ENCODE measurements around the gene CTDSPL.
"Not testable (repeated sequence)": the region's sequence is repeated elsewhere in the genome, so short reads cannot be mapped to it uniquely, and the experiment has no call there.

Gene CTDSPL

GRCh38 chr3:37974121-37975083 is 112.7 kb downstream of the CTDSPL start:
- H3K4me3 ChIP-seq, result no peak overlapping the region
- H3K27ac ChIP-seq, result no peak overlapping the region

- Histone ChIP-seq H3K27ac (no peak overlapping the region), H3K4me3 (no peak overlapping the region)
Observed at GRCh38 chr3:37979541-37980461, 118.1 kb downstream of the CTDSPL start.

- no peak overlapping the region for H3K4me3 ChIP-seq
Observed at GRCh38 chr3:37980462-37981347, 119.0 kb downstream of the CTDSPL start.

GRCh38 chr3:37981348-37981664 is 119.6 kb downstream of the CTDSPL start:
- Histone ChIP-seq H3K4me3 (no peak overlapping the region), H3K27ac (no peak overlapping the region)

More at GRCh38 chr3:37980462-37981347, 119.0 kb downstream of the CTDSPL start:
- H3K27ac ChIP-seq, result no peak overlapping the region

- H3K27ac ChIP-seq, result no peak overlapping the region
- no peak overlapping the region for H3K4me3 ChIP-seq
Observed at GRCh38 chr3:37982331-37982730, 120.7 kb downstream of the CTDSPL start.

GRCh38 chr3:37984051-37984450 is 122.4 kb downstream of the CTDSPL start:
- Histone ChIP-seq H3K27ac (no peak overlapping the region), H3K4me3 (no peak overlapping the region)

- no peak overlapping the region for H3K27ac ChIP-seq
- no peak overlapping the region for H3K4me3 ChIP-seq
Observed at GRCh38 chr3:37984596-37984995, 122.9 kb downstream of the CTDSPL start.

DNA sequence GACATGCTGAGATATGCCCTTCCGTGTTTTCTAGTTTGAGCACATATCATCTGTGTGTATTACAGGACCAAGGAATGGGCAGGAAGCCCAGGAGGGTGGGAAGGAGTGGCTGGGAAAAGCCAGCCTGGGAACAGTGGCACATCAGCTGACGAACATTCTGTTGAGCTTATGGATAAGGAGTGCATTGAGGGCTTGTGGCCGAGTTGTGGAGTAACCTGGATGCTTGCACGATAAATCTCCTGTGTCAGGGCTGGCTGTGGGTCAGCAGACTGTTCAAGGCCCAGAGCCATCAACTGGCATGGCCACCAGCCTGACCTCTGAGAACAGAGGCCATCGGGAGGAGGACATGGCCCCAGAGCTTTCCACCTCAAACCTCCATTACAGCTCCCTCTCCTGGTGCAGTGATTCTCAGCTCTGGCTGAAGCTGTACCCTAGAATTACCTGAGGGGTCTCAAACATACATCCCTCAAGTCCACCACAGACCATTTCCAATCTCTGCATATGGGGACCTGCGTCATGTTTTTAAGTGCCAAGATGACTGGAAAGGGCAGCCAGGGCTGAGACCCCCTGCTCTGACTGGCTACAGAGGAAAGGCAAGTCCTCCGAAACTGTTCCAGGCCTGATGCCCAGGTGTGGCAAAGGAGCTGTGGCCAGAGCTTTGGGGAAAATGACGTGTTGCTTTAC is 124.1 kb downstream of the CTDSPL start:
- H3K27ac ChIP-seq, result no peak overlapping the region
- no peak overlapping the region for H3K4me3 ChIP-seq

DNA sequence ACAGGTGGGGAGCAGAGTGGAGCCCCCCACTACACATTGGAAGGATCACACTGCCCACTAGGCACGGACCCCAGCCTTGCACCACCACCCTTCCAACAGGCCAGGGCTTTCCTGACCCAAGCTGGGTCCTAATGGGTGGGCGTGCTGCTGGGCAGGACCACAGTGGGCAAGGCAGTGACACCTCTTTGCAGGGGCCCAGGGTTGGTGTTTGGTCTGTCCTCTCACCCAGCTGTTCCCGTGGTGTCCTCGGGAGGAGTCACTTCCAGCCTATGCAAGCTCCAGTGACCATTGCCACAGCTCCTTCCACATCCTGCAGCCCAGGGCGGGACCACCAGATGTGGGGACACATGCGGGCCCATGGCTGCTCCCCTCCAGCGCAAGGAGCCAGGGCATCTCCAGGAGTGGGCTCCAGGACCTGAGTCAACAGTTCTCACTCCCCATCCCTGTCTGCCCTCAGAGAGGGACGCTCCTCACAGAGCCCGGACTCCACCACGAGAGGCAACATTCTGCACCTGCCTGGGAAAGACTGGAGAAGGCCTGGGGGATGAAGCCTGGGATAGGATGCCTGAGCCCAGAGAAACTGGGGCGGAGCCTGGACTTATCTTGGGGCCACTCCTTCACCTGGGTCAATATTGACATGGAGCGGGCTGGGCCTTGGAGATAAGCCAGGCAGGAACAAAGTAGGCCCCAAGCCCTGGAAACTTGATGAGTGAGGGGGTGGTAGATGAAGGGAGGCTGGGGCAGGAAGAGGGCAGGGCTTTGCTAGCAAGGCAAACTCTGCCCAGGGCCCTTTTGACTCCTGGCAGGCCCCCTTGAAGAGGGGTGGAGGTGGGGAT is 125.0 kb downstream of the CTDSPL start:
- Histone ChIP-seq H3K27ac (no peak overlapping the region), H3K4me3 (no peak overlapping the region)

GRCh38 chr3:37987315-37987697 is 125.6 kb downstream of the CTDSPL start:
- no peak overlapping the region for H3K27ac ChIP-seq
- H3K4me3 ChIP-seq, result no peak overlapping the region

- no peak overlapping the region for H3K27ac ChIP-seq
- no peak overlapping the region for H3K4me3 ChIP-seq
Observed at GRCh38 chr3:37987751-37988179, 126.1 kb downstream of the CTDSPL start.

DNA sequence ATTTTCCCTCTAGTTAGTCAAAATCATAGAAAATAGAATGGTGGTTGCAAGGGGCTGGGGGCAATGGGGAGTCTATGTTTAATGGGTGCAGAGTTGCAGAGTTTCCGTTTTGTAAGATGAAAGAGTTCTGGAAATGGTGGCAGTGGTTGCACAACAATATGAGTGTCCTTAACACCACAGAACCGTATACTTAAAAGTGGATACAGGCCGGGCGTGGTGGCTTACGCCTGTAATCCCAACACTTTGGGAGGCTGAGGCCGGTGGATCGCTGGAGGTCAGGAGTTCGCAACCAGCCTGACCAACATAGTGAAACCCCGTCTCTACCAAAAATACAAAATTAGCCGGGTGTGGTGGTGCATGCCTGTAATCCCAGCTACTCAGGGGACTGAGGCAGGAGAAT is 126.7 kb downstream of the CTDSPL start:
- H3K27ac ChIP-seq, H3K4me3 ChIP-seq: not testable (repeated sequence)

GRCh38 chr3:37988931-37989525 is 127.3 kb downstream of the CTDSPL start:
- no peak overlapping the region for H3K27ac ChIP-seq
- no peak overlapping the region for H3K4me3 ChIP-seq

DNA sequence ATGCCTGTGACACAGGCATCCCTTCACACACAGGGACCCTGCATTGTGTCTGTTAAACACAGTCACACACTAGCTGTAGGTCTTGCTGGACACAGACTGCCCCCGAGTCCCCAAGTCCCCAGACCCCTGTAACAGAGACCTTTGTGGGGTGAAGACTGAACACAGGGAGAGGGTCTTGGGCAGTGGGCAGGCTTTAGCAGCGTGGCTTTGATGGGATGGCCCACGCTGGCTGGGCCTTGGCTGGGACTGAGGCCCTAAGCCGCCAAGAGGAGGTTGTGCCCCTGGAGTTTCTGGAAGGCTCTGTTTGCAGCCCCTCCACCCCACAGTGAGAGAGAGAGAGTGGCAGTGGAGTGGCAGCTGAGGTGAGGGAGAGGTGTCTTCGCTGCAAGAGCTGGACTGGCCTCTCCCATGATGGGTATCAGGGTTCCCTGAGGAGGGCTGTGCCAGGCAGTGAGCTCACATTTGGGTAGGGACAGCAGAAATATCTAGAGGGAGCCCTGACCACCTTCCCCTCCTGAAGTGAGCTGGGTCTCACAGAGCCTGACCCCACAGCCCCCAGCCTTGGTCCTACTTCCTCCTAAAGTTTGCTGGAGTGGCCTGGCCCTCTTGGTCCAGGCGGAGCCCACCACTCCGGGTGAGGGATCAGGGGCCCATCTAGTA is 128.3 kb downstream of the CTDSPL start:
- H3K27ac ChIP-seq, result no peak overlapping the region
- H3K4me3 ChIP-seq, result no peak overlapping the region

GRCh38 chr3:37990527-37990926 is 128.8 kb downstream of the CTDSPL start, which contains the start of gene VILL:
Gene VILL (plus strand): TSS chr3:37990786. CDS start chr3:37993673, 2,887 bp downstream.
- Histone ChIP-seq H3K4me3 (no peak within 1 kb of the TSS), H3K27ac (no peak within 1 kb of the TSS)

GRCh38 chr3:37991109-37991508 is 129.4 kb downstream of the CTDSPL start:
- Histone ChIP-seq H3K4me3 (no peak overlapping the region), H3K27ac (no peak overlapping the region)

DNA sequence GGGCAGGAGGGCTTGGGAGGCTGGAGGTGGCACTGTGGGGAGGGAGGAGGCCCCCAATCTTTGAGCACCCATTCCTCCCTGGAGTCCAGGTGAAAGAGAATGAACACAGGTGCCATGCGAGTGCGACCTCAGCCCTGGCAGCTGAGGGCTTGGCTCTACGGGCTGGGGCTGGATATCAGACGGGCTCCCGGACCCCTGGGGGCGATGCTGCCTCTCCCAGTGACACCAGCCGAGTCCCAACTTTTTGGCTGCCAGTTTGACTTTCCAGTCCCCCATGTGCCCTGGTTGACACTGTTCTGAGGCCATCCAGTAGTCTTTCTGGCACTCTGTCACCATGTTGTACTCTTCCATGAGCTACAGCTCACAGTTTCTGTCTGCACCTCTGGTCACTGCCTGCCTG is 130.1 kb downstream of the CTDSPL start:
- peak overlapping the region in 2 of 21 experiments; percentile 27 to 43 for H3K27ac ChIP-seq
- no peak overlapping the region for H3K4me3 ChIP-seq

All from skin epidermis (tissue), 12 donors.